ENCODE results near the gene IKZF1. TPM values are rescaled to one million over a fixed set of nuclear protein-coding genes. Genes with fewer than 3 reads are reported as not detected.

The IKZF1 gene
- total and polyA plus RNA-seq, 9 of the 15 experiments (the other 6 are each of a cell fraction or from before 2014, with no cell fraction given): 12.6 to 85.3 (median 44.7) TPM

DNA sequence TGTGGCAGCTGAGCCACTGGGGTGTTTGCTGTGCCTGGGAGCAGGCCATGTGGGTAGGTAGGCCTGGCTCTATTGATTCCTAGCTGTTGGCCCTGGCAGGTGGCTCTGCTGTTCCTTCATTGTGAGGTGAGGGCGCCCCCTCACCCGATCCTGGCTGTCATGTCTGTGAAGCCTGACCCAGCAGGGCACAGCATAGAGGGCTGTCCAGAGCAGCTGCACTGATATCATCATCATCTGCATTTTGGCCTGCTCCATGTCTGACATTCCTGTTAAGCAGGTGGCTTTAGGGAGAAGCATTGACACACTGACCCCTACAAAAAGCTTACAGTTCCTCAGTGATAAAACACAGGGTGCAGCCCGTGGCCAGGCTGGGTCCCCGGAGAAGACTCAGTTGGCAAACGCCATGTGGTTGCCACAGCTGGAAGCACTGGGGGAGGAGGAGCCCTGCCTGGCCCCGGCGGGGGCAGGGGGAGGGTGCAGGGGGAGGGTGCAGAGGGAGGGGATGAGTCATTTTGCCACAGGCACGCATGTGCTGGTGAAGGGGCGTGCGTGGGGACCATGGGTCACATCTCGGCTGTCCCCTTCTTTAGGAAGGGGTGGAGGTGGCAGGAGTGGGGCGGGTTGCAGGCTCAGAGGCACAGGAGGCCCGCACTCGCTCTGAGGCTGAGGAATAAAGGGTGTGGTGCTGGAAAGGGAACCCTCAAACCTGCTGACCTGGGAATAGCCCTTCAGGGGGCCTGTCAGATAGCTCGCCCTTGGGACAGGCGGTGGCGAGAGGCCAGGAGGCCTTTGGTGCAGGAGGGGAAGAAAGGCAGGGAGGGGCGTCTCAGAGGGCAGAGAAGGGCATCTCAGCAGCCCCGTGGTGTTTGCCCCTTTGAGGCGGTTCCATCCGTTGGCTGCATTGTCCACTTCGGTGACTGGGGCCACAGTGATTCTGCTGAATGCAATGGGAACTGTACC lies 31.6 kb downstream of the IKZF1 start (continued):
- TF ChIP-seq, protein P1, sequence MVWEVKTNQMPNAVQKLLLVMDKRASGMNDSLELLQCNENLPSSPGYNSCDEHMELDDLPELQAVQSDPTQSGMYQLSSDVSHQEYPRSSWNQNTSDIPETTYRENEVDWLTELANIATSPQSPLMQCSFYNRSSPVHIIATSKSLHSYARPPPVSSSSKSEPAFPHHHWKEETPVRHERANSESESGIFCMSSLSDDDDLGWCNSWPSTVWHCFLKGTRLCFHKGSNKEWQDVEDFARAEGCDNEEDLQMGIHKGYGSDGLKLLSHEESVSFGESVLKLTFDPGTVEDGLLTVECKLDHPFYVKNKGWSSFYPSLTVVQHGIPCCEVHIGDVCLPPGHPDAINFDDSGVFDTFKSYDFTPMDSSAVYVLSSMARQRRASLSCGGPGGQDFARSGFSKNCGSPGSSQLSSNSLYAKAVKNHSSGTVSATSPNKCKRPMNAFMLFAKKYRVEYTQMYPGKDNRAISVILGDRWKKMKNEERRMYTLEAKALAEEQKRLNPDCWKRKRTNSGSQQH (CRISPR knock-in tag; IDR thresholded peaks at IDR 0.05): no peak
- no peak for TF ChIP-seq MTA2 (IDR thresholded peaks at IDR 0.05; ENCODE audit: low read depth)
- TF ChIP-seq SREBF2 (CRISPR knock-in tag; IDR thresholded peaks at IDR 0.05): no peak
- TF ChIP-seq, protein P2, sequence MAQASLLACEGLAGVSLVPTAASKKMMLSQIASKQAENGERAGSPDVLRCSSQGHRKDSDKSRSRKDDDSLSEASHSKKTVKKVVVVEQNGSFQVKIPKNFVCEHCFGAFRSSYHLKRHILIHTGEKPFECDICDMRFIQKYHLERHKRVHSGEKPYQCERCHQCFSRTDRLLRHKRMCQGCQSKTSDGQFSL (CRISPR knock-in tag; IDR thresholded peaks at IDR 0.05): no peak
- TF ChIP-seq, protein P2 (tag; IDR thresholded peaks at IDR 0.05): no peak
- no peak for TF ChIP-seq FOXA3 (CRISPR knock-in tag; conservative IDR thresholded peaks at IDR 0.05 in 1 of 2, IDR thresholded peaks at IDR 0.05 in 1 of 2)
- no peak for TF ChIP-seq CGGBP1 (CRISPR knock-in tag; IDR thresholded peaks at IDR 0.05)
- TF ChIP-seq, protein P3, sequence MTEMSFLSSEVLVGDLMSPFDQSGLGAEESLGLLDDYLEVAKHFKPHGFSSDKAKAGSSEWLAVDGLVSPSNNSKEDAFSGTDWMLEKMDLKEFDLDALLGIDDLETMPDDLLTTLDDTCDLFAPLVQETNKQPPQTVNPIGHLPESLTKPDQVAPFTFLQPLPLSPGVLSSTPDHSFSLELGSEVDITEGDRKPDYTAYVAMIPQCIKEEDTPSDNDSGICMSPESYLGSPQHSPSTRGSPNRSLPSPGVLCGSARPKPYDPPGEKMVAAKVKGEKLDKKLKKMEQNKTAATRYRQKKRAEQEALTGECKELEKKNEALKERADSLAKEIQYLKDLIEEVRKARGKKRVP (CRISPR knock-in tag; IDR thresholded peaks at IDR 0.05): no peak
- no peak for TF ChIP-seq GTF2A2 (tag; IDR thresholded peaks at IDR 0.05)
- no peak for TF ChIP-seq NR3C1 (CRISPR knock-in tag; IDR thresholded peaks at IDR 0.05)
- TF ChIP-seq KAT2B (IDR thresholded peaks at IDR 0.05; ENCODE audit: low read depth, low read length): no peak
- 0 out of 2 replicates have a peak, but pooled peaks have one; percentile 39 for TF ChIP-seq MYNN (IDR thresholded peaks at IDR 0.05)
- no peak for TF ChIP-seq MYNN (CRISPR knock-in tag; IDR thresholded peaks at IDR 0.05)
- TF ChIP-seq MCM3 (IDR thresholded peaks at IDR 0.05): no peak
- no peak for TF ChIP-seq ZNF121 (CRISPR knock-in tag; conservative IDR thresholded peaks at IDR 0.05)
- TF ChIP-seq CBFA2T3 (IDR thresholded peaks at IDR 0.05): peak; percentile 69
- no peak for TF ChIP-seq ZKSCAN3 (CRISPR knock-in tag; IDR thresholded peaks at IDR 0.05)
- TF ChIP-seq NFATC3 (IDR thresholded peaks at IDR 0.05): no peak
- TF ChIP-seq GATAD2B (IDR thresholded peaks at IDR 0.05; ENCODE audit: borderline replicate concordance): no peak
- no peak for TF ChIP-seq MXI1 (IDR thresholded peaks at IDR 0.05; ENCODE audit: low read depth, low read length)
- no peak for TF ChIP-seq POLR2AphosphoS2 (IDR thresholded peaks at IDR 0.05; ENCODE audit: low read length)
- no peak for TF ChIP-seq ATF2 (CRISPR knock-in tag; IDR thresholded peaks at IDR 0.05)
- TF ChIP-seq ATF7 (IDR thresholded peaks at IDR 0.05): no peak
- TF ChIP-seq PTRF (tag; IDR thresholded peaks at IDR 0.05): no peak
- TF ChIP-seq NCOR1 (IDR thresholded peaks at IDR 0.05): no peak
- TF ChIP-seq U2AF2 (optimal IDR thresholded peaks at IDR 0.05; ENCODE audit: low read depth, low read length): no peak
- no peak for TF ChIP-seq ESRRA (IDR thresholded peaks at IDR 0.05; ENCODE audit: borderline replicate concordance, low read depth)
